DOHH2 (cell line): ENCODE data around the gene SLC25A15.
A peak's percentile ranks its signal among the peaks of the same experiment; 100 is the strongest.

ENCODE experiments used
- H3F3A ChIP-seq: fragments of 200-600 bp; sonication (generic), shearing (Covaris generic); 2 replicates; pipeline ENCODE4 v1.6.0; 2016; ENCODE audit warnings: antibody characterized with exemption, mild to moderate bottlenecking; ENCODE audit not compliant: control insufficient read depth, insufficient read depth
- H3K27ac ChIP-seq: fragments of 200-600 bp; sonication (generic); 2 replicates; pipeline ENCODE4 v1.5.1; 2014; ENCODE audit warnings: low read depth, mild to moderate bottlenecking, low read length, moderate library complexity
- H3K27me3 ChIP-seq: fragments of 200-600 bp; sonication (generic); 2 replicates; pipeline ENCODE4 v1.6.1; 2014; ENCODE audit warnings: mild to moderate bottlenecking, low read length, mixed read lengths; ENCODE audit not compliant: control insufficient read depth
- H3K36me3 ChIP-seq: fragments of 200-600 bp; sonication (generic); 2 replicates; pipeline ENCODE4 v1.6.1; 2014; ENCODE audit warnings: mild to moderate bottlenecking, low read length, moderate library complexity, mixed read lengths; ENCODE audit not compliant: control insufficient read depth
- H3K4me1 ChIP-seq: fragments of 200-600 bp; sonication (generic); 2 replicates; pipeline ENCODE4 v1.6.1; 2014; ENCODE audit warnings: mild to moderate bottlenecking, low read length, mixed read lengths; ENCODE audit not compliant: control insufficient read depth
- H3K4me2 ChIP-seq: fragments of 200-600 bp; sonication (generic); 2 replicates; pipeline ENCODE4 v1.6.0; 2014; ENCODE audit warnings: mild to moderate bottlenecking, low read length, moderate library complexity
- H3K4me3 ChIP-seq: fragments of 200-600 bp; sonication (generic); 2 replicates; pipeline ENCODE4 v1.5.1; 2014; ENCODE audit warnings: mild to moderate bottlenecking, low read length, mixed read lengths
- H3K79me2 ChIP-seq: fragments of 200-600 bp; sonication (generic); 2 replicates; pipeline ENCODE4 v1.6.1; 2014; ENCODE audit warnings: mild to moderate bottlenecking, low read length, mixed read lengths; ENCODE audit not compliant: control insufficient read depth
- H3K9me2 ChIP-seq: fragments of 200-600 bp; sonication (generic); replicated peaks from 2 replicates; pipeline ENCODE4 v1.6.1; 2014; ENCODE audit warnings: mild to moderate bottlenecking, low read length, mixed read lengths; ENCODE audit not compliant: control insufficient read depth
- H3K9me3 ChIP-seq: fragments of 200-600 bp; sonication (generic); 2 replicates; pipeline ENCODE4 v1.6.1; 2014; ENCODE audit warnings: antibody characterized with exemption, low read length, mixed read lengths; ENCODE audit not compliant: control insufficient read depth, insufficient read depth
- H4K20me1 ChIP-seq: fragments of 200-600 bp; sonication (generic); 2 replicates; pipeline ENCODE4 v1.6.0; 2014; ENCODE audit warnings: low read depth, mild to moderate bottlenecking, antibody characterized with exemption, low read length, moderate library complexity; ENCODE audit not compliant: control insufficient read depth, insufficient read depth
- EZH2phosphoT487 ChIP-seq: fragments of 200-600 bp; sonication (generic); IDR thresholded peaks from 2 replicates; pipeline ENCODE4 v1.6.1; 2017; ENCODE audit warnings: borderline replicate concordance, mild to moderate bottlenecking, antibody characterized with exemption, low read length, moderate library complexity, mixed read lengths
- TF ChIP-seq, protein P1 (sequence below): fragments of 200-600 bp; sonication (generic); IDR thresholded peaks from one replicate; pipeline ENCODE4 v1.5.1; 2014; ENCODE audit warnings: antibody characterized with exemption, mild to moderate bottlenecking, low read depth, low read length; ENCODE audit not compliant: poor library complexity, severe bottlenecking

The SLC25A15 gene

DNA sequence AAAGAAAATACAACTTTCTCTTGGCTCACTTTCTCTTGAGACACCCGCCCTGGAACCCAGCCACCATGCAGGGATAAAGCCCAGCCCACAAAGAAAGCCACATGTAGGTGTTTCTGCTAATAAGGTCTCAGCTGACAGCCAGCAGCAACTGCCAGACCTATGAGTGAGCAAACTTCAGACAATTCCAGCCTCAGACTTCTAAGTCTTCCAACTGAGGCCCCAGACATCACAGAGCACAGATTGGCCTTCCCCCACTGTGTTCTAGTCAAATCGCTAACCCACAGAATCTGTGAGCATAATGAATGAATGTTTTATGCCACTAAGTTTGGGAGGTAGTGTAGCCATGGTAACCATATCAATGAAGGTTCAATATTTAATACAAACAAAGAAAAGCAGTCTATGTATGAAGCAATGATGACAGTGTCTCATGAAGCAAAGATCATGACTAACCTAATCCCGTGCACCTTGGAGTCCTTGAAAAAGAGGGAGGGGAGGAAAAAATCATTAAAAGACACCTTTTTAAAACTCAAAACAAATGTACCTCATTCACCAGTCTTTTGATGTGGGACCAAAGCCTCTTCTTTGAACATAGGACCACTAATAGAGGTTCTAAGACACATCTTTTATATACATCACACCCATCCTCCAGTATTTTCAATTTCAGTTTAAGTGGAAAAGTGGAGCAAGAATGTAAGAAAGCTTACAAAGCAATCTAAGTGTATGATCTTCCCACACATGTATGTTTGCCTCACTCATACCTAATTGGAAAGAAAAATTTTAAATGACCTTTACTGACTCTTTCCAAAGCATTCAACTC lies 24.6 kb upstream of the SLC25A15 start:
- H3K4me2 ChIP-seq, result no peak overlapping the region
- no peaks in the 10 kb centered on the region for H3K9me3 ChIP-seq
- no peaks in the 10 kb centered on the region for H3K27me3 ChIP-seq
- peaks cover 48% of the 10 kb centered on the region for H3K79me2 ChIP-seq
- H3K4me3 ChIP-seq, result no peak overlapping the region
- TF ChIP-seq, protein P1, sequence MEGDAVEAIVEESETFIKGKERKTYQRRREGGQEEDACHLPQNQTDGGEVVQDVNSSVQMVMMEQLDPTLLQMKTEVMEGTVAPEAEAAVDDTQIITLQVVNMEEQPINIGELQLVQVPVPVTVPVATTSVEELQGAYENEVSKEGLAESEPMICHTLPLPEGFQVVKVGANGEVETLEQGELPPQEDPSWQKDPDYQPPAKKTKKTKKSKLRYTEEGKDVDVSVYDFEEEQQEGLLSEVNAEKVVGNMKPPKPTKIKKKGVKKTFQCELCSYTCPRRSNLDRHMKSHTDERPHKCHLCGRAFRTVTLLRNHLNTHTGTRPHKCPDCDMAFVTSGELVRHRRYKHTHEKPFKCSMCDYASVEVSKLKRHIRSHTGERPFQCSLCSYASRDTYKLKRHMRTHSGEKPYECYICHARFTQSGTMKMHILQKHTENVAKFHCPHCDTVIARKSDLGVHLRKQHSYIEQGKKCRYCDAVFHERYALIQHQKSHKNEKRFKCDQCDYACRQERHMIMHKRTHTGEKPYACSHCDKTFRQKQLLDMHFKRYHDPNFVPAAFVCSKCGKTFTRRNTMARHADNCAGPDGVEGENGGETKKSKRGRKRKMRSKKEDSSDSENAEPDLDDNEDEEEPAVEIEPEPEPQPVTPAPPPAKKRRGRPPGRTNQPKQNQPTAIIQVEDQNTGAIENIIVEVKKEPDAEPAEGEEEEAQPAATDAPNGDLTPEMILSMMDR, result no peak
- TF ChIP-seq EZH2phosphoT487, result no peak
- no peaks in the 10 kb centered on the region for H3K9me2 ChIP-seq
- H3K27ac ChIP-seq, result no peak overlapping the region
- H4K20me1 ChIP-seq, result no peaks in the 10 kb centered on the region
- H3F3A ChIP-seq, result peaks cover 7% of the 10 kb centered on the region; the same call in 1 of the 2 replicates
- H3K4me1 ChIP-seq, result peaks cover 62% of the 10 kb centered on the region
- peaks cover 53% of the 10 kb centered on the region for H3K36me3 ChIP-seq

DNA sequence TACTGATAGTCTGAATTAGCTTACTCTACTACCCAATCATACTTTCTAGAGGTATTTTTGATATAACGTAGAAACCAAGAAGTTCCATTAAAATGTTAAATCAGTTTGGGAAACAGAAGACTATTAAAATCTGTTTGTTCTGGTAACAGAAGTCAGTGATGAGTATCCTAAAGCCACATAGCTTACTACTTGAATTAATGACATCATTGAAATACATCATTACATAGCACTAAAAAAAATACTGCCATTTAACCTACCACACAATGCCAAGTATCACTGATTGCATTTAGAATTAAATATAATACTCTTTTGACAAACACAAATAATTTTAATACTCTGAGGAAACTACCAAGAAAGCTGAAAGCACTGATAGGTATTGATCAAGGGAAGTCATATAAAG lies 23.8 kb upstream of the SLC25A15 start:
- Histone ChIP-seq H3K79me2 (peaks cover 42% of the 10 kb centered on the region), H3K9me2 (no peaks in the 10 kb centered on the region), H3K27ac (no peak overlapping the region), H3K4me1 (peaks cover 58% of the 10 kb centered on the region), H3K36me3 (peaks cover 47% of the 10 kb centered on the region), H3F3A (0 out of 2 replicates have a peak, but pooled peaks cover 4% of the 10 kb centered on the region), H3K27me3 (no peaks in the 10 kb centered on the region), H3K9me3 (no peaks in the 10 kb centered on the region), H4K20me1 (no peaks in the 10 kb centered on the region), H3K4me3 (no peak overlapping the region), H3K4me2 (no peak overlapping the region)
- no peak for TF ChIP-seq EZH2phosphoT487
- TF ChIP-seq, protein P1, result no peak

DNA sequence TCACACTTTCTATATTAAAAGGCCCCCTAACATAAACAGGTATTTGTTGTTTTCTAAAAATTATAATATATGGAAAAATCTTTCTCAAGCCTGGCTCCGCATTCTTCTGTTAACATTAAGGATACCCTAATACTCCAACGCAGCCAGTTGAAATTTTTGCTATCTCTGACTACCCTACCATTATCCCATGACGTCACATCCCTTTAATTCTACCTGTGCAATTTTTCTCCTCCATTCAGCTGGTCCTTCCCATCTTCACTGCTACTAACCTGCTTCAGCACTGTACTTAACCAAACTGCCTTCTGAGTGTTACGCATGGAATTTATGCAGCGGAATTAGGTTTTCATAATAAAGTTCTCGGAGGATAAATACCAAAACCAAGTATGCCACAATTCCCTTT lies 19.4 kb upstream of the SLC25A15 start:
- peak overlapping the region; percentile 82; the same call in 1 of the 2 replicates for H3K27ac ChIP-seq
- H3K9me2 ChIP-seq, result no peaks in the 10 kb centered on the region
- peak overlapping the region; percentile 84 for H3K4me2 ChIP-seq
- no peaks in the 10 kb centered on the region for H3K27me3 ChIP-seq
- no peaks in the 10 kb centered on the region for H3K9me3 ChIP-seq
- peaks cover 35% of the 10 kb centered on the region for H3K4me1 ChIP-seq
- H4K20me1 ChIP-seq, result no peaks in the 10 kb centered on the region
- H3K79me2 ChIP-seq, result peaks cover 4% of the 10 kb centered on the region
- peaks cover 23% of the 10 kb centered on the region for H3K36me3 ChIP-seq
- TF ChIP-seq, protein P1, result no peak
- TF ChIP-seq EZH2phosphoT487, result no peak
- peak overlapping the region; percentile 97 for H3K4me3 ChIP-seq
- H3F3A ChIP-seq, result peaks cover 4% of the 10 kb centered on the region
